ENCODE data around the gene CREM.

DNA sequence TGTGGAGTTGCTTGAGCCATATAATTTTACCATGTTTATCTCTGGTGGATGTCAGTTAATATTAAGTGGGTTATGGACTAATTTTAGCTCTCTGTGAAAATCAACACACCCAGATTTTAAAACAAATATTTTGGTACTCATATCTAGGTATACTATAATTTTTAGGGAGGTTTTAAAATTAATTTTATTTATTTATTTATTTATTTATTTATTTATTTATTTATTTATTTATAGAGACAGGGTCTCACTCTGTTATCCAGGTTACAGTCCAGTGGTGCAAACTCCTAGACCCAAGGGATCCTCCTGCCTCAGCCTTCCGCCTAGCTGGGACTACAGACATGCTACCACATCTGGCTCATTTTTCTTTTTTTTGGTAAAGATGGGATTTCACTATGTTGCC is 7.3 kb upstream of the CREM start:
- TF ChIP-seq, protein P1, sequence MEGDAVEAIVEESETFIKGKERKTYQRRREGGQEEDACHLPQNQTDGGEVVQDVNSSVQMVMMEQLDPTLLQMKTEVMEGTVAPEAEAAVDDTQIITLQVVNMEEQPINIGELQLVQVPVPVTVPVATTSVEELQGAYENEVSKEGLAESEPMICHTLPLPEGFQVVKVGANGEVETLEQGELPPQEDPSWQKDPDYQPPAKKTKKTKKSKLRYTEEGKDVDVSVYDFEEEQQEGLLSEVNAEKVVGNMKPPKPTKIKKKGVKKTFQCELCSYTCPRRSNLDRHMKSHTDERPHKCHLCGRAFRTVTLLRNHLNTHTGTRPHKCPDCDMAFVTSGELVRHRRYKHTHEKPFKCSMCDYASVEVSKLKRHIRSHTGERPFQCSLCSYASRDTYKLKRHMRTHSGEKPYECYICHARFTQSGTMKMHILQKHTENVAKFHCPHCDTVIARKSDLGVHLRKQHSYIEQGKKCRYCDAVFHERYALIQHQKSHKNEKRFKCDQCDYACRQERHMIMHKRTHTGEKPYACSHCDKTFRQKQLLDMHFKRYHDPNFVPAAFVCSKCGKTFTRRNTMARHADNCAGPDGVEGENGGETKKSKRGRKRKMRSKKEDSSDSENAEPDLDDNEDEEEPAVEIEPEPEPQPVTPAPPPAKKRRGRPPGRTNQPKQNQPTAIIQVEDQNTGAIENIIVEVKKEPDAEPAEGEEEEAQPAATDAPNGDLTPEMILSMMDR (IDR thresholded peaks at IDR 0.05; ENCODE audit: low read depth, low read length) = no peak
- TF ChIP-seq EZH2phosphoT487 (IDR thresholded peaks at IDR 0.05; ENCODE audit: low read depth) = no peak

All from OCI-LY3 (cell line).